ENCODE results near the gene CORO2B.
A peak's percentile ranks its signal among the peaks of the same experiment; 100 is the strongest.

CORO2B gene

DNA sequence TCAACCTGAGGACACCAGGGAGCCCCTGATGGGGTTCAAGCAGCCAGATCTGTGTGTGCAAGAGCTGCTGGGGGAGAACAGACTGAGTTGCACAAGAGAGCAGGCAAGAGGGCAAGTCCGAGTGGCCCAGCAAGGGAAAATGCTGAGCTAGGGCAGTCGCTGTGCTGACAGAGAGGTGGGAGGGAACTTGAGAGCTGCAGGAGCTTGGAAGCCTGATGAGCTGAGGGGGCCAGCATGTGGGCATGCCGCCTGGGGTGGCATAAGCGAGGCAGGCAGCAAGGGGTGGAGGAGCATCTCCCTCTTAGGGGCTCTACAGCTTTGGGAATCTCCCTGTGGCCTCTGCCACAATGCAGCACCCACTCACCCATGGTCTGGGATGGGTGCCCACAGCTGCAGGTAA is 4.7 kb upstream of the CORO2B start:
- DNase-seq, result no peak

DNA sequence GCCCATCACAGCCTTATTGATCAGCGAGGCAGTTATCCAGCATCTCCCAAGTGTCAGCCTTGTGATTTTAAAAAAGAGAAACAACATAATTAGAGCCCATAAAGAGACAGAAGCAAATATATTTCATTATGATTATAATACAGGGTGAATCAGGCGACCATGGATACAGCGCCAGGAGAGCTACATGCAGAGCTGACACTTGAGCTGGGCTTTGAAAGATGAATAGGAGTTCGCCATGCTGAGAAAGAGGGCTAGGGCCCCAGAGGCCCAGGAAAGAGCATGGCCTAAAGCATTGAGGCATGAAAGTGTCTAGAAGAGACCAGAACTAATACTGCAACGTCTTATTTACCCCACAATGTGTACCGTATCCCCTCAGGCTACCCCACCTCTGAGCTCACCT is 4.2 kb upstream of the CORO2B start:
- no peak for DNase-seq

DNA sequence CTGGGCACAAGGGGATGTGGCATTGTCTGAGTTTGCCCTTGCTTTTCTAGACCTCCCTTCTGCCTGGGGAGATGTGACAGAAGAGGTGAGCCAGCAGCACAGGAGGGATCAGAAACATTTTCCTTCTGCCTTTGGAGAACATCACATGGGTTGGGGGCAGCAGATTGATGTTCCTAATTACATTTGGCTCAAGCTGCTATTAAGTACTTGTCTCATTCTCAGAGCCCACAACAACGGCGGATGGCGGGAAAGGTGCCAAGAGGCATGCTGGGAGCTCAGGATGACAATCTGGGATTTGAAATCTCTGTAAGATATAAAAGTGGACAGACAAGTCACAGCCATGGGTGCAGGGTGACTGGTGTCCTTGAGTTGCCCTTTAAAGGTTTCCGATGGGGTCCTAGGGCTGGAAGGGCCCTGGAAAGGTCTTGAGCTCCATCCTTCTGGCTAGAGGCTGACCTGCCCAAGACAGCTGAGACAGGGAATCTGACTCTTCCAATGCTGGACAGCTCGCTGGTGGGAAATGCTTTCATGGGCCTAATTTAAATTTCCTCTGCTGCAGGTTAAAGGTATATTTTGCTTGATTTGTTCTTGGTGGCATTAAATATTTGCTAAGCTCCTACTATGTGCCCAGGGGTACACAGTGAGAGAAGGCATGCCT is 2.4 kb upstream of the CORO2B start:
- no peak for DNase-seq

DNA sequence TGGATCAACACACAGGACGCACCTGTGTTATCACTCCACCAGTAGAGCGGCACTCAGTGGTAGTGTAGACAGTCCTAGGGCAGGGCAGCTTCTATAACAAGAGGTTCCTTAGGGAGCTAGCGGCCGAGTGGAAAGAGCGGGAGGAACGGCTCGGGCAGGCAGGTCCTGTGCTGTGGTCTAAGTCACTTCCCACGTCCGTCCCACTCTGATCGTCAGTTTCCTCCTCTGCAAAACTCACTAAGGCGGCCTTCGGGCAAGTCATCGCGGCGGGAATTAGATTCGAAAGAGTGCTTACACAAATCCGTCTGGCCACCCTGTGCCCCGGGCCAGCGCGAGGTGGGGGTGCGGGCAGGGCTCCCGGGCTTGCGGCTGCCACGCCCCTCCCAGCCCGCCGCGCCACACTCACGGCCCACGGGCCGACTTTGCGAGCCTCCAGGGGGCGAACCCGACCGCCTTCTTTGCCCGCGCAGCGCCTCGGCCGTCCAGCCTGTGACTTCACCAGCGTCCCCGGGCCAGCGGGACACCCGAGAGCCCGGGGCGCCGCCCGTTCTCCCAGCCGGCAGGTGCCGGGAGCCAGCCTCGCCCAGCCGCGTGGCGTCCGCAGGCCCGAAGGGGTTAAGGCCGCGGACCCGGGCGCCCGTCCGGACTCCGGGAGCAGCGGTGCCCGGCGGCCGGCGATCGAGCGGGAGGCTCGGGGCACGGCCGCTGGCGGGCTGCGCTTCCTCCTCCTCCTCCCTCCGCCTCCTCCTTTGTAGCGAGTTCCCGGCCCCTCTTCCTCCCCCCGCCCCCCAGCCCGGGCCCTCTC is 416 bp upstream of the CORO2B start:
- peak; percentile 62 for DNase-seq

DNA sequence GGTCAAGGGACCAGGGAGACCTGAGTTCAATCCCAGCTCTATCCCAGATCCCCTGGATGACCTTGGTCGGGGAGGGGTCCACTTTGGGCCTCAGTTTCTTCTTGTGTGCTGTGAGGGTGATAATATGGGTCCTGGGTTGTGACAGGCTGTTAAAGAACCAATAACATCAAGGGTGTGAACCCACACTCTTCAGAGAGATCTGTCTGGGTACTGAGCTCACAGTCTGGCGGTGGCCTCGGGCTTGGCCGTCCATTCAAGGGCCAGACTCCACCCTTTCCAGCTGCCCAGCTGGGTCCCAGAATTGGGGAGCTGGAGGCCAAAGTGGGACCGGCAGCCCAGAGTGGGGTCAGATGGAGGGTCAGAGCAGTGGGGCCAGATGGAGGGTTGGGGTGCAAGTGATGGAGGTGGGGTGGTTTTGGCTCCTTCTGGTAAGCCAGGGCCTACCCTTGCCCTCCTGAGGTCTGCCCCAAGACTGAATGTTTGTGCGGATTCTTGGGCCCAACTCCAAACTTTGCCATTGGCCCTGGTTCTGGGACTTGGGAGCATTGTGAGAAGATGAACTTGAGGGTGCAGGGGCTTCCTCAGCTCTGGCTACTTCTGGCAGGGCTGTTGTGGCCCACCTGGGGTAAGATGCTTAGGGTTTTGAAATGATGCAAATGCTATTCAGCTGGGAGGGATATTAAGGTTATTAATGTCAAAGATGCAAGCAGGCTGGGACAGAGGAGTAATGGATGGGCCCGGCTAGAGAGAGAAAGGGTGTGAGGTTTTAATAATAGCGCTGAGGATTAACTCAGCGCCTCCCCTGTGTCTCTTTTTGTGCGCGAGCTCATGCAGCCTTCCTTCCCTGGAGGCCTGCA is 1.5 kb downstream of the CORO2B start:
- DNase-seq, result no peak

DNA sequence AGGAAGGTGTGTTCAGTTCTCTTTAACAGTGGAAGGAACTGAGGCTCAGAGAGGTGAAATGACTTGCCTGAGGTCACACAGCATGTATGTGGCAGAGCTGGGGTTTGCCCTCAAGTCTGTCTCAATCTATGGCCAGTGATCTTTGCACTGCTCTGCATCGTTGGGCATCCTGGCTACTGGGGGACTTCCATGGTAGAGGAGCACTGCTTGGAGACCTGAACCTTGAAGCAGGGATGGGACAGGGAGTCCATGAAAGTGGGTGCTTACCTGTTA is 2.0 kb downstream of the CORO2B start:
- DNase-seq, result no peak

DNA sequence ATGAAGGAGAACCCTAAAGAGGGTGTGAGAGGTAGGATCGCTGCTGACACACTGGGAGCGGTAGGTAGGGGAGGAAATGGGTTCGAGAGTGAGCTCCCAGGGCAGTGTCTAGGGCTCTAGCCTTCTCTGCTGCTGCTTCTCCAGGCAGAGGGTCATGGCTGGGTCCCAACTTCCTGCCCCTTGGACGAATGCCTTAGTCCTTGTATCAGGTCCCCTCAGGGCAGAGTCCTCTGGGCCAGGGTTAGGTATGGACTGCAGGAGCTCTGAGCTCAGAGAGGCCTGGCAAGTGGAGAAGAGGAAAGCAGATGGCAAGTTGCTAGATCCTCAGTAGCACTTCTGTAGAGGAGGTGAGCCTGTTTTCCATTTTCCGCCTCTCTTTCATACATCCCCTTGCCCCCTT is 2.9 kb downstream of the CORO2B start:
- DNase-seq, result no peak

DNA sequence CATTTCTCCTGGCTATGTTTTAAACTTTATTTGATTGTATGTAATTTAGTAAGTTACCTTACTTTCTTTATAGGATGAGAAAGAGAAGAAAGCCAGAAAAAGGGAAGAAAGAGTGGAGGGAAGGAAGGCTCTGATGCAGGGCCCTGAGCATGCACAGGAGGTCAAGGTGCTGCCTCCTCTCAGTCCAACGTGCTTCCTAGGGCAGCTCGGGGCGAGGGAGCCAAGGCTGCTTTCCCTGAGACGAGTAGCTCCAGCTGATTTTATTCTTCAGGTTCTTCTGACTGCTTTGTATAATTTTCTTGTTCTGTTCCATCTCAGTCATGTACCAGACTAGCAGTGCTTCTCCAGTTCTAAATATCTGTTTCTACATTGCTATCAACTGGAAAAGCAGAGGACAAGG is 3.4 kb downstream of the CORO2B start:
- no peak for DNase-seq

DNA sequence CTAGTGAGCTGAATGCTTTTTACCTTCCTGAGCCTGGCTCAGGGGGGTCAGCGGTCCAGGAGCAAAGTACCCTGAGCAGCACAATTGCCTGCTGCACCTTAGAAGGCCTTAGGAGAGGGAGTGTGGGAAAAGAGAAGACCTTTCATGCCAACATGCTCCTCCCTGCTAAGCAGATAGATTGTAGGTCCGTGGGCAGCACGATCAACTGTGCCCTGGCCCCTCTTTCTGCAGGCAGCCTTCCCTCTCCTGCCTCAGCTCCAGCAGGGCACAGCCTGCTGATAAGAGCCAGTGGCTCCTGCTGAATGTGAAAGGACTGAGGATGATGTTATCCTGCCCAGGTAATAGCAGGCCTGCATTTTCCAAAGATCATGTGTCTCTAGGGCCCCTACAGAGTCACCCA is 4.1 kb downstream of the CORO2B start:
- no peak for DNase-seq

DNA sequence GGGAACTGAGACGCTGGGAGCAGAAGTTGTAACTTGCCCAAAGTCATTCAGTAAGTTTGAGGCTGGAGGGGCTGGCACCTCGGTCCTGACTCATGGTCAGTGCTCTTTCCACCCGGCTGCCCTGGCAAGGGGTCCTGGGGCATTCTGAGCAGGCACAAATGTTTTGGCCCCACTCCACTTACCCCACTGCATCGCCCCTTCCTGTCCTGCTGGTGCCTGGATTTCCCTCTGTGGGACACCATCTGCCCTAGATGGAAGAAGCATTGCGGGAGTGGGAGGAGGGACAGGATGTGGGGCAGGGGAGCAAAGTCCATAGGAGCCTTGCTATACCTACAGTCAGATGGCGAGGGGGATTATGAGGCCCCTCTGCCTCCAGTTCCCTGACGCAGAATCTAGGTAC is 4.5 kb downstream of the CORO2B start:
- DNase-seq, result no peak

DNA sequence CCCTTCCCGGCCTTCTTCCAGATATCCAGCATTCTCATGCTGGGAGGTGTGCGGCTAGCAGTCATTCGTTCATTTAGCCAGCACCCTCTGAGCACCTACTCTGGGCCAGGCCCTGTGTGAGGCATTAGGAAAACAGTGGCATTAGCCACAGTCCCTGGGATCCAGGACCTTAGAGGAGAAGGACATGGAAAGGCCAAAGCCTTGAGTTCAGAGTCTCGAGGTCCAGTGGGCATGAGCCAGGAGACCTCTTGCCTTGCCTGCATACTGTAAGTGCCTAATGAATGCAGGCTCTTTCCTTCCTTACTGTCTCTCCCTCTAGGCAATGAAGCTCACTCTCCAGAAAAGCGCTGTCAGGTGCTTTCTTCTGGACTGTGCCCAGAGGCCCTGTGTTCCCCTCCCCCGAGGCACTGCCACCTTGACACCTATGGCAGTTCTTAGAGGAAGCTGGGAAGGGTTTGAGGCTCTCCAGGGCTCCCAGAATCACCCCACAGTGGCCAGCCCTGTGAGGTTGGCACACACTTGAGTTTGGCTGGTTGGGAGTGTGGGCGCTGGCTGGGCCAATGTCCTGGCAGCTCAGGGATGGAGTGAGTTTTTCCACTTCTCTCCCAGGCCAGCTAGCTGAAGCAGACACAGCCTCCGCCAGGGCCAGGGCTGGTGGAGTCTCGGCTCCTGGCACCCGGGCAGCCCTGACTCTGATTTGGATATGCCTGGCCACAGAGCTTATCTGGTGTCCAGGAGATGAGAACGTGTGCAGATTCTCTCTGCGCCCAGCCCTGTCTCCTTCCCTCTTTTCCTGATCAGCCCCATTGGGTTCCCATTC is 5.4 kb downstream of the CORO2B start:
- DNase-seq, result no peak

DNA sequence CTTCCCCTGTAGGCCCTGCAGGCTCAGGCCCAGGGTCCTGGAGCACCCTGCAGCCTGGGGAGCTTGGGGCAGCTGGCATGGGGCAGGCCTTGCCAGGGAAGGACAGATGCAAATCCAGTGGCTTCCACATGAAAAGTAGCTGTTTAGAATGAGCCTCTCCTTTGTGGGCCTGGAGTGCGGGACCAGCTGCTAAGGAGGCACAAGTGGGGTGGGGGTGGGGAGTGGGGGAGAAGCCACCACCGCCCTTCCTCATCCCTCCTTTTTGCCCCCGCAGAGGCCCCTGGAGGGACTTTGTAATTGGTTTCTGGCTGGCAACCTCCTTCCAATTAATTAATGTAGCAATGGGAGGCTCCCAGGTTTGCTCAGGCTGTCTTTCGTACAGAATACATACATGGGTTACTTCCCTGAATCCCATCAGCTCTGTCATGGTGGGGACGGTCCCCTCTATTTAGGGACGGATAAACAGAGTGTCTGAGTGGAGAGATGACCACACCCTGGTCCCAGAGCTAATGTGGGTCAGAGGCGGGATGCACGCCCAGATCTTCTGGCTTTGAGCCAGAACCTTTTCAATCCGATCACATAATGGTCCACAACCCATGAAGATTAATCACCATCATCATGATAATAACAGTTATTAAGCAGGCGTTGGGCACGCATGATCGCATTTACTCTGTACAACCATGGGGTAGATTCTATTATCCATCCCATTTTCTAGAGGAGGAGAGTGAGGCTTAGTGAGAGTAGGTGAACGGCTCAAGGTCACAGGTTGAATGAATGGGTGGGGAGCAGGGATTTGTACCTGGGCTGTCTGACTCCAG is 6.2 kb downstream of the CORO2B start:
- no peak for DNase-seq

DNA sequence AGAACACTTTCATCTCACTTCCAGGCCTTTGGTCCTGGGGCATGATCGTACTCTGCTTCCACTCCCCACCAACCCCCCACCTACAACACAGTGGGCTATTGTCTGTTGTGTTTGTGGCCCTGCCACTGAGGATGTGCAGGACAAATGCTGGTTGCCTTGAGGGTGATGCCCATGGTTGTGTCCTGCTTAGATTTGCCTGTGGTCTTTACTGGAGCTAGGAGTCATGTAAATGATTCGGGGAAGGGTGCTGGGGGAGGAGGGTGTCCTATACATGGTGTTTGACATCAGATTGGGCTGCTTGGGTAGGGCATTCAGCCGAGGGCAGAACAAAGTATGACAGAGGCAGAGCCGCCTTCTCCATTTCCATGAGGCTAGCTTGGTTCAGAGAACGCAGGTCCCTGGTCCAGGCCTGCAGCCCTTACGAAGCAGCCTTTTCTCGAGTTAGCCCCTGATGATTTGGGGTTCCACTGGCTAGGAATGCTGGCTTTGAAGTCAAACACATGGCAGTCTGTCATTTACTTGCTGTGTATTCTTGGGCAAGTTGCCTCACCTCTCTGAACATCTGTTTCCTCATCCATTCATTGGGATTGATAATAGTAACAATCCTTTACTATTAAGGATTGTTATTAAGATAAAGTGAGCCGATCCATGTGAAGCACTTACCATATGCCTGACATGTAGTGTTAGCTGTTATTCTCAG is 6.9 kb downstream of the CORO2B start:
- no peak for DNase-seq

DNA sequence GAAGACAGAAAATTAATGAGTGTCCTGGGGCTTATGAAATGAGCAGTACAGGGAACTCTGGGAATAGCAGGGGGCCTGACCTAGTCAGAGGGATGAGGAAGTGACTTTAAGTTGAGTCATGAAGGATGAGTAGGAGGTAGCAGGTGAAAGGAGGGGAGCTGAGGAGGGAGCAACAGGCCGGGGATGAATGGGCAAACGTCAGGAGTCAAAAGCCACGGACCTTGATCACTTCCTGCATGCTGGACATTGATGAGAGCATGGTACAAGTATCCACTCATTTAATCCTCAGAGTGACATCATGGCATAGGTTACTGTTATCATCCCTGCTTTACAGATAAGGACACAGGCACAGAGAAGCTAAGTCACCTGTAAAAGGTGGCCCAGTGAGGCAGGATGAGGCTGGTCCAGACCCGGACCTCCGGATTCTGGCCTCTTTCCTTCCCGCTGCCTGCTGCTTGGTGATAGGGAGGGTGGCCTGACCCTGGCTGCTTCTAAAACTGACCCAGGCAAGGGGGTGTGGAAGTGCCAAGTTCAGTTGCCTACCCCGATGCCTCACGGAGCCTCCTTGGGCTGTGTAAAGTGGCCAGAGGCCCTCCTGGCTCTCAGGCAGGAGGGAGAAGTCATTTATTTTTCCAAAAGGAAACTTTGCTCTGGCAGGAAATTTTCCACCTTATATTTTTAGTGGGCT is 7.6 kb downstream of the CORO2B start:
- DNase-seq, result peak; percentile 79

DNA sequence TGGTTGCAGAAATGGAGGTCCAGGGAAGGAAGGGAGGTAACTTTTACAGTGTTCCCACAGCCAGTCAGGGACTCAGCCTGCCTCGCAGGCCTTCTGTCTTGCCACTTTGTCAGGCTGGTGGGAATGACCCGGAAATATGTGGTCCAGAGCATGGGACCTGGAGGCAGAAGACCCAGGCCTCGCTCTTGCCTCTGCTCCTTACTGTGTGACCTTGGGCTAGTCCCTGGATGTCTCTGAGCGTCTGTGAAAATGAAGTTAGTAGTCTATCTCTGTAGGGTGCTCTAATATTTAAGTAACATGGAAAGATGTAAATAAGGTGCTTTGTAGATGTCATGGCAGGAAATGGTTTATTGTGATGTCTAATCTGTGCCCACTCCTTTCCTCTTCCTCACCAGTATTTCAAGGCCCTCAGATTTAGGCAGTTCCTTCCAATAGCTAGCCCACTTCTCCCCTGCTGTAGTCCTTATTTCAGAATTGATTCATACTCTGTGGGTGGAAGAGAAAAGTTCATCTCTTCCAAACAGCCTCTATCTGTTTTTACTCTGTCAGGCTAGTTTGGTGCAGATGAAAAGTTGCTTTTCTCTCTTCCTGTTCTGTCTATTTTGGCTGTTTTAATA is 9.1 kb downstream of the CORO2B start:
- DNase-seq, result no peak

DNA sequence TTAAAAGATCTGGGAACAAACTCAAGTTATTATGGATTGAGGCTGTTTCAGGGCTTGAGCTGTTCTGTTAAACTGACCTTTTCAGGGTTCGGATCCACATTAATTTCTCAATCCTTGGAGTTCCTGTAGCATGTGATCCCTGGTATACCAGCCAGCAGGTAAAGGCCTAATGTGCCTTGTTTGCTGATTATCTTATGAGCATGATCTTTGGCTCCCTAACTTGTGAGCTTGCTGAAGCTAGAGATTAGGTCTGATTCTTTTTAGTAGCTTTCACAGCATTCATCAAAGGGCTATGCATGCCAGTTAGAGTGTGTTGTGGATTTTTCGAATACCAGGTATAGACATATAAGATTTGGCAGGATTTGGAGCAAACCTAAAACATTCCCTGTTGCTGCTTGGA is 10.3 kb downstream of the CORO2B start:
- DNase-seq, result no peak

DNA sequence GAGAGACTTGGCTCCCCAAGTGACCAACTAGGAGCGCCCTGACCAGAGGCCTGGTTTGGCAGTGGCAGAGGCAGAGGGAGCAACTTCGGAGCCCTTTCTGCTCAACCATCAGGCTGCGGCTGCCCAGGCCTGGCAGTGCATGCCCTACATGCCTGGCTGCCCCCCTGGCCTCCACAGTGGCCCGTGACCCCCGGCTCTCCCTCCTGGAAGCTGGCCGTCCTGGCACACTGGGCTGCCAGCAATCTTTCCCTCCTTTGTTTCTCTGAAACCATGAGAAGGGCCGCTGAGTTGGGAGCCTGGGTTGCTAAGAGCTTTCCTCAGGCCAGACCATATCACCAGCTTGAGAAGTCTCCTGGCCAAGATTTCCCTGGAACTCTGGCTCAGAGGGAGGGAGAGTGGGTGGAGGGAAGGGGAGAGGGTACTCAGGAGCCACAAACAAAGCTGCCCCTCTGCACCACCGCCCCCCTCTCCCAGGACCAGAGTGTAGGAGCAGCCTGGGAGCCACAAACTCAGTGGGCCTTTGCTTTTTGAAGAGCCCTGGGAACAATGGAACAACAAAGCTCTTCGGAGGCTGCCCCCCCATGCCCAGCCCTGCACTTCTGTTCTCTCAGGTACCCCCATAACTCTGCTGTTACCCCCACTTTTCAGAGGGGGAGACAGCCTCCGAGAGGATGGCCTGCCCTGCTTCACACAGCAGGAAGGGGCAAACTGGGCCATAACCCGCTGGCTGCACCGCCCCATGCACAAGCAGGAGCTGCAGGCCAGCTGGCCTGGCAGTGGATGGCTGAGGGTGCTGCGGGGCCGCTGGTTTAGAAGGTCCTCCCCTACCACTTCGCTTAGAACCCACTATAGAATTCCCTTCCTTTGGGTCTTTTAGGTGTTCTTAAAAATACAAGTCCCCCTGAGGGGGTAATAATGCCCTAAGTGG is 11.3 kb downstream of the CORO2B start:
- DNase-seq, result no peak

DNA sequence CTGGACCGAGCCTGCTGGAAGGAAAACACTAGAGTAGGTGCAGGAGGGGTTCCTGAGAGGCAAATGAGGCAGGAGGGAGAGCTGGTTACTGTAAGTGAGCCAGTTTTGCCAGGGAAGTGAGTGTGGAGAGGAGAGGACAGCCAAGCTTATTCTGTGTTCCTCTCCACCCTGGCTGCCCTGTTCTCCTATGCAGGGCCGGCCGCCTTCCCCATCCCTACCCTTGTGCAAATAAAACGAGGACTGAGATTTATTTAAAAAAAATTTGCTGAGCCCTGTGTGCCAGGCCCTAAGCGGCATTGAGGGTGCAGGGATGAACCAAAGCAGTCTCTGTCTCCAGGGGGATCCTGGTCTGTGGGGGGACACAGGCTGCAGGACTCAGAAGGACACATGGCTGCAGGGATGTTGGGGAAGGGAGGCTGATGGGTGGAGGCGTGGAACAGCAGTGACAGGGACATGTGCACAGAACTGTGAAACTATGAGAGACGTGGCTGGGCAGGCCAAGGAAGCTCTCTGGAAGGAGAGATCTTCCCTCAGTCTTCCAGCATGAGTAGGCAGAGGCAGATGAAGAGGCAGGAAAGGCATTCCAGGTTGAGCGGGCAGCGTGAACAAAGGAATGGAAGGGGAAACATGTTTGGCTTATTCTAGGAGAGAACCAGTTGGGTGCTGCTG is 12.1 kb downstream of the CORO2B start:
- DNase-seq, result no peak
